Gastroesophageal sphincter (tissue), 3 donors: ENCODE data around the gene SH2D3A.

Experiments
- EP300 ChIP-seq: sonication (generic); formaldehyde crosslinking; IDR thresholded peaks from one replicate; pipeline ENCODE4 v1.6.1; 2017; ENCODE audit warnings: antibody characterized with exemption, mild to moderate bottlenecking
- POLR2A ChIP-seq, 2 donors: fragments of 450-650 bp; IDR thresholded peaks; one replicate each; pipeline ENCODE4 v1.6.1; 2017; ENCODE audit warnings: antibody characterized with exemption in 2 of 2, mild to moderate bottlenecking in 2 of 2, moderate library complexity in 1 of 2
- POLR2AphosphoS5 ChIP-seq: sonication (generic); formaldehyde crosslinking; IDR thresholded peaks from one replicate; pipeline ENCODE4 v1.6.1; 2017; ENCODE audit warnings: antibody characterized with exemption
- TF ChIP-seq, protein P1 (sequence below), 4 experiments: fragments of 200-600 bp in 2 of 4; fragments of 450-650 bp in 2 of 4; sonication (generic) in 1 of 4; IDR thresholded peaks; one replicate each; pipeline ENCODE4 v1.5.1; 2017 to 2019; ENCODE audit warnings: antibody characterized with exemption in 4 of 4, mild to moderate bottlenecking in 2 of 4, moderate library complexity in 2 of 4

DNA sequence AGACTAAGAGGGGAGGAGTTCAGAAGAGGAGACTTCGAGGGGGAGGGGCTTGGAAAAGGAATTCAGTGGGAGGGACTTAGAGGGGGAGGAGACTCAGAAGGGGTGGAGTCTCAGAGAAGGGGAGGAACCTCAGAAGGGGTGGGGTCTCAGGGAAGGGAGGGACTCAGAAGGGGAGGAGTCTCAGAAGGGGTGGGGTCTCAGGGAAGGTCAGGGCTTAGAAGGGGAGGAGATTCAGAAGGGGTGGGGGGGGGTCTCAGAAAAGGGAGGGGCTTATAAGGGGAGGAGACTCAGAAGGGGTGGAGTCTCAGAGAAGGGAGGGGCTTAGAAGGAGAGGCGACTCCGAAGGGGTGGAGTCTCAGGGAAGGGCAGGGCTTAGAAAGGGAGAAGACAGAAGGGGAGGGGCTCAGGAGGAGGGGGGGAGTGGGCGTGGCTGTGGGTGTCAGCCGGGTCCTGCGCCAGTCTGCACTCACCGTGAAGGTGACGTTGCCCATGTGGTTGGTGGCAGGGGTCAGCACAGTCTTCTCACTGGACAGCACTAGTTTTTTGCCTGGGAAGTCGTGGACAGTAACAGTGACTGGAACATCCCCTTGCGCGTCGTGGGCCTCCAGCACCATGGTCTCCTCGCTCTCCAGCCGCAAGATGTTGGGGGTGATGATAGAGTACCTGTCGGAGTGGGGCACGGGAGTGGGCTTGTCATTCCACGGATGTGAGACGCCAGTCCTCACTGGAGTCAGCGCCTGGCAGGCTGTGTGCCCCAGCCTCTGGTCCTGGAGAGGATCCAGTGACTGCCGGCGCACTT, 48.3 kb downstream of the SH2D3A start:
- TF ChIP-seq, protein P1, sequence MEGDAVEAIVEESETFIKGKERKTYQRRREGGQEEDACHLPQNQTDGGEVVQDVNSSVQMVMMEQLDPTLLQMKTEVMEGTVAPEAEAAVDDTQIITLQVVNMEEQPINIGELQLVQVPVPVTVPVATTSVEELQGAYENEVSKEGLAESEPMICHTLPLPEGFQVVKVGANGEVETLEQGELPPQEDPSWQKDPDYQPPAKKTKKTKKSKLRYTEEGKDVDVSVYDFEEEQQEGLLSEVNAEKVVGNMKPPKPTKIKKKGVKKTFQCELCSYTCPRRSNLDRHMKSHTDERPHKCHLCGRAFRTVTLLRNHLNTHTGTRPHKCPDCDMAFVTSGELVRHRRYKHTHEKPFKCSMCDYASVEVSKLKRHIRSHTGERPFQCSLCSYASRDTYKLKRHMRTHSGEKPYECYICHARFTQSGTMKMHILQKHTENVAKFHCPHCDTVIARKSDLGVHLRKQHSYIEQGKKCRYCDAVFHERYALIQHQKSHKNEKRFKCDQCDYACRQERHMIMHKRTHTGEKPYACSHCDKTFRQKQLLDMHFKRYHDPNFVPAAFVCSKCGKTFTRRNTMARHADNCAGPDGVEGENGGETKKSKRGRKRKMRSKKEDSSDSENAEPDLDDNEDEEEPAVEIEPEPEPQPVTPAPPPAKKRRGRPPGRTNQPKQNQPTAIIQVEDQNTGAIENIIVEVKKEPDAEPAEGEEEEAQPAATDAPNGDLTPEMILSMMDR (IDR thresholded peaks at IDR 0.05), result no peak
- TF ChIP-seq POLR2A (IDR thresholded peaks at IDR 0.05) (no peak), EP300 (no peak), POLR2AphosphoS5 (no peak)
